NCI-H1092 treated with DMSO at 0.1 percent for 48 hours (cell line): Measurements from ENCODE around the gene SYNJ1.
"Not testable (repeated sequence)": the region's sequence is repeated elsewhere in the genome, so short reads cannot be mapped to it uniquely, and the experiment has no call there.

Source experiments
- DNase-seq: peaks from one replicate; lab custom pipeline; 2025; lab: John Stamatoyannopoulos, UW

The SYNJ1 gene

DNA sequence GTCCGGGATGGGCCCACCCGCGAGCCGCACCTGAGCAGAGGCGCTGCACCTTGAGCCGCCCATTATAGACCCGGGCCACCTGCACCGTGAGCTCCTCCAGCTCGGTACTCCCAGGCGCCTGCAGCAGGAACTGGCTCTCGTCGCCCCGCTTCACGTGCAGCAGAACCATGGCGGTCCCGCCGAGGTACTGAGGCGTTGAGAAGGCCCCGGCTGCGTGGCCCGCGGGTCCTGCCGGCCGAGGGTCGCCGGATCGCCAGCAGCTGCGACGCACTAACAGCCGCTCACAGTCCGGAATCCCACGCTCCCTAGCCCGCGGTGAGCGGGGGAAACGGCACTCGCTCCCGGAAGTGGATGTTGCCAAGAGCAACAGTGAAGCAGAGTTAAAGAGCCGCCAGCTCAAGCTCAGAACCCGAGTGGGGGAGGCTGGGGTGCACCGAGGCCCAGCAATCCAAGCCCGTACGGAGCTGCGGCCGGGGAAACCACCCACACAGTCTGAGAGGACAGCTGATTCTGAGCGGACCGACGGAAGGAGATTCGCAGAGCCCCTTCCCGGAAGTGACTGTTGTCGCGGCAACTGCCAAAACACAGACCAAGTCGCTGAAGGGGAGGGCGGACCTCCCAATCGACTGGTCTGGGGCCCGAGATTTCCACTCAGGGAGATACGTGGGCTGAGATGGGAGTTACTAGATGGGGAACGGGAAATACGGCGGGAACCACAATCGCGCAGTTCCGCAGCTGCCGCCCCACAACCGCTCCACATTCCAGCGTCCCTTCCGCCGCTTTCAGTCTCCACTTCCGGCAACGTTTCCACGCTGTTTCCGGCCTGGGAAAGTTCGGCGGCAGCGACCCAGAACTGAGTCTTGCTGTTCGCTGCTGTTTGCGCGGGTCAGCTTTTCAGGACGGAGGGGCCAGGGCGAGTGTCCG lies 115.5 kb downstream of the SYNJ1 start, which contains the start of gene CFAP298:
TSS of gene CFAP298 (minus strand) at position 303 of the 924 bp plus-strand sequence. CDS start at position 169, 134 bp downstream.
- peak; percentile 87 for DNase-seq

DNA sequence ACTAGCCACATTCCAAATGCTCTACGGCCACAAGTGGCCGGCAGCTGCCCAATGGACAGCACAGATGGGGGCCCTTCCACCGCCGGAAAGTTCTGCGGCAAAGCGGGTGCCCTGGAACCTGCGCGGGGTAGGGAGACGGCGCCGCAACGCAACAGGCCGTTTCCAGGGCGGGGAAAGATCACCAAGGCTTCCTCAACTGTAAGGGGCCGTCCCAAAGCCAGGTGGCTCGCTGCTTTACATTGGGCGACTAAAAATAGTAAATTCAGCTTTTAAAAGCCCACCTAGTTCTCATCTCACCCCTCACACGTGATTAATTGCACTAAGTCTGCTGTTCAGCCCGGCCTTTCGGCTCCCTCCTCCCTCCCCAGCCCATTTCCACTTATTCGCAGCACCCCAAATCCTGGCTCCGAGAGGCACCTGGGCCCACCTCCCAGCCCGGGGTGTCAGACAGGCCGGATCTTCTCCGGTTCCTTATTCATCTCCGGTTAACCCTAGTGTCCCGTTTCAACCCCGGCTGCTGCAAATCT lies 116.3 kb downstream of the SYNJ1 start:
- no peak for DNase-seq

DNA sequence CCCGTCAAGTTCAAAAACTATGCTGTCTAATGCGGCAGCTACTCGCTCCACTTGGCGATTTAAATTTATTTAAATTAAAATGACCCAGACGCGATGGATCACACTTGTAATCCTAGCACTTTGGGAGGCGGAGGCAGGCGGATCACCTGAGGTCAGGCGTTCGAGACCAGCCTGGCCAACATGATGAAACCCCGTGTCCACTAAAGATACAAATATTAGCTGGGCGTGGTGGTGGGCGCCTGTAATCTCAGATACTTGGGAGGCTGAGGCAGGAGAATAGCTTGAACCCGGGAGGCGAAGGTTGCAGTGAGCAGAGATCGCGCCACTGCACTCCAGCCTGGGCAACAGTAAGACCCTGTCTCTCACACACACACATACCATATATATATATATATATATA lies 116.9 kb downstream of the SYNJ1 start:
- not testable (repeated sequence) for DNase-seq

DNA sequence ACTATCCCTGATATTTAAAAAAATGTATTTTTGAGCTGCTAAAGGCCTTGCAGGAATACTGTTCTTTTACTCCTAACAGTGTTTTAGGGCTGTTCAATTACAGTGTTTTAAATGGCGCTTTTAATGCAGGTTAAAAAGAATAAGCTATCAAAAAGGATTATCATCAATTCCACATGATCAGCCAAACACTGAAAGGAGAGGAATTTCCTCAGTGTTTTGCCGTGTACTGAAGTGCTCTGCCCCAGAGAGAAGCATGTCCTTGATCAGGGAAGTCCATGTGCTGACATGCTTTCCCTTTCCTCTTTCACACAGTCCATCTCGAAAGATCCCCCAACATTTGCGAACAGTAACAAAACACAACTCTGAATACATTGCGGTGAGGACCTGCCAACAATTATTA lies 119.0 kb downstream of the SYNJ1 start:
- DNase-seq, result no peak

DNA sequence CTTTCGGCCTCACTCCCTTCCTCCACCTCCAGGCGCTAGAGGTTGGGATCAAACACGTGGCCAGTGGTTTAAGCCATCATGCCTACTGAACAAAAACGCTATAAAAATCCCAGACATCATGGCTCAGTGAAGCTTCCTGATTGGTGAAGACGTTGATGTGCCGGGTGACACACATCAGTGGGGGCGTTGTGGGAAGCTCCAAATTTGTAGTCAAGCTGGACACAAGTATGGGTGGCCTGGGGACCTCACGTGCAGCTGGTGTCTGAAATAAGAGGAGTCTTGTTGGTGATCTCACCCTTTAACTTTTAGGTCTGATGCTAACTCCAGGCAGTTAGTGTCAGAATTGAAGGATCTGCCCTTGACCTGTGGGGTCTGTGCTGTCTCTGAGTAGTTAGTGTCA lies 122.3 kb downstream of the SYNJ1 start:
- no peak for DNase-seq

DNA sequence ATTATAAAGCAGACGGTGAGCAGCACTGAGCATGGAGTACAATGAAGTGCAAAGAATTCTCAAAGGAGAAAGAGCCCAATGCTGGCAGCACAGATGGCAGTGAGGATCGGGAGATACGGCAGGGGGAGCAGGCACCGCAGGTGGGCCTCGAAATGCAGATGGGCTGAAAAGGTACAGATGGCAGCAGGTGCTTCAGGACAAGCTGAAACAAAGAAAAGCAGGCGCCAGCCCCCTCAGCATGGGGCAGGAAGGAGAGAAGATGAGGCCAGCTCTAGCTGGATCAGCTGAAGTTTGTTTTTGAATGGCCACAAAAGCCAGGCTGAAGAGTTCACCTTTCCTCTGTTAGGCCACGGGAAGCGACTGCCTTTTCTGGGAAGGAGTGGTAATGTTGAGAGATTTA lies 123.3 kb downstream of the SYNJ1 start:
- peak; percentile 18 for DNase-seq

DNA sequence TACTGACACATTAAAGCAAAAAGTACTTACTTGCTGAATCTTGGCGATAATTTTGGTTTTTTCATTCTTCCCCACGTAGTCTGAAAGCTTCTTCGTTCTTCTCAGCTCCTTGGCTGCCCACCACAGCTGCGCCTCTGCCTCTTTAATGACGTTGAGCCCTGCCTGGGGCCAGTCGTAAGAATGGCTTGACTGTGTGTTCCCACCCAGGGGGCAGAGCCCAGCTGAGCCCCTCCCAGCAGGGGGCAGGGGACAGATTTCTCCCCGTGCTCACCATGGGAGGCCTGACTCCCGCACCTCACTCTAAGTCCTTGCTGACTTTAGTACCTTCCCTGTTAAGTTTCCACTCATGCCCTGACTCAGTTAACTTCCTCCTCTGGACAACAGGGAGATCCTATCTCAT lies 124.7 kb downstream of the SYNJ1 start:
- DNase-seq, result no peak

DNA sequence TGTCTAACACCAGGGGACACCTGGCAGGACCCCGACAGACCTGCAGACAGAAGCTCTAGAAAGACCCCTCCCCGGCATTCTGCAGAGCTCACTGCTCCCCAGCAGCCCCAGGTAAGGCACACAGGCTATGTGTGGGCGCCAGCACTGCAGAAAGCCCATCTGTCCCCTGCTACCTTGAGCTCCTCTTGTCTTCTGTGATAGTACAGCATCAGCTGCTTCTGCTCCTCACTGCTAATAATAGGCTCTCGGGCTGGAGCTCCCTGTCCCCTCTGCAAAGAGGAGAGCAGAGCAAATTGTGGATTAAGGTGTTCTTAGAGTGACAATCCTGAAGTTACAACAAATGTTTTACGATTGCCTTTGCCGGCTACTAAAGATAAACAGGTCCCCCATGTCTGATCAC lies 125.7 kb downstream of the SYNJ1 start:
- DNase-seq, result no peak

DNA sequence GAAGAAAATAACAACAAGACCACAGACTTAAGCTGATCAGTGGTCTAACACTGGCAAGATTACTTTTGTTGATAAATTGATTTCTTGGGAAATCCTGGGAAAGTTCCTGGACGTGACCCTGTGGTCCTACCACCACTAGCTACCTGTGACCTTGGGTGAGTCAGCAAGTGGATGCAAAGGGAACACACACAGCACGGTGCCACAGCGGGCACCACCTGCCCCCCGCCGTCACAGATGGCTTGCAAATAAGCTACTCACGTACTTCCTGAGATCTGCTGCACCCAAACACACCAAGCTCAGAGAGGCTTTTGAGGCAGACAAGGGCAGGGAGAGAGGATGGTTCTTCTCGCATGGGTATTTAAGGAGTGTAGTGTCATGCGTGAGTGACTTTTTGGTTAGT lies 128.3 kb downstream of the SYNJ1 start:
- no peak for DNase-seq

DNA sequence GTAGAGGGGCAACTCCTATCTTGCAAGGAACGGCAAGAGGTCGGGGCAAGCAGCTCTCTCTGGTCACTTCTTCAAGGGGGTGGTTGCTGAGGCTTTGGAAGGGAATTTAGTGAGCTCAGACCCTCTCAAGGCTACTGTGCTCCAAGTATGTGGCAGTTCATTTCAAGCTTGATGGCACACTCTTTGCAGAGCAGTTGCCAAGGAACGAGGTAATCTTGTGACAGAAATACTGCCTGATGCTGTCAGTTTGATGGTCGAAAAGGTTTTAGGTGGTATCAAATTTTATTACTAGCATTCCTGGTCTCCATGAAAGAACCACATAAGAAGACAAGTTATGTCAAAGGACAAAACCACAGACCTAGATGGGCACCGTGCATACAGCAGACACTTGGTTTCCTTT lies 128.7 kb downstream of the SYNJ1 start:
- no peak for DNase-seq

DNA sequence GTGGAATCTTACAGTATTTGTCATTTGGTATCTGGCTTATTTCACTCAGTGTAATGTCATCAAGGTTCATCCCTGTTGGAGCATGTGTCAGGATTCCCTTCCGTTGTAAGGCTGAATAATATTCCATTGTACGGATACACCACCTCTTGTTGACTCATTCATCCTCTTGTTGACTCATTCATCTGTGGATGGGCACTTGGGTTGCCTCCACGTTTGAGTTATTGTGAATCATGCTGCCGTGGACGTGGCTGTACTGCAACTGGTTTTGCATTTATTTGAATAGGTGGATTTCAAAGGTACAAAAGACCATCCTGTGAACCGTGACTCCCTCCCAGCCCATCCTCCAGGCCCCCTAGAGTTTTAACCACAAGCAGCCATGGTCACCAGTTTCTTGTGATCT lies 130.6 kb downstream of the SYNJ1 start:
- no peak for DNase-seq

DNA sequence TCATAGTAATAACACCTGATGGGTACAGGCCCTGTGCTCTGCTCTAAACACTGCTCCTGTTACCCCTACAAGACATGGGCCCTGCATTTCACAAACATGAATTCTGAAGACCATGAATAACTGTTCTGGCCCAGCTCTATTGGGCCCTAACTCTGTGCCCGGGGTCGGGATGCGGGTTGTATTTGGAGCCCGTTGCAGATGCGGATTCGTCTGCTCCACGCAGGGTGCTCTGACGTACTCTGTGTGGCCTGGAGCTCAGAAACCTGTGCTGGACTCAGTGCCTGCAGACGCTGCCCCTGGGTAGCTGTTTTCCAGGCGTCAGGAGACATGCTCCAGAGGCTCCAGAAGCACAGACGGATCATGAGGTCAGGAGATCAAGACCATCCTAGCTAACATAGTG lies 132.4 kb downstream of the SYNJ1 start:
- DNase-seq, result no peak

DNA sequence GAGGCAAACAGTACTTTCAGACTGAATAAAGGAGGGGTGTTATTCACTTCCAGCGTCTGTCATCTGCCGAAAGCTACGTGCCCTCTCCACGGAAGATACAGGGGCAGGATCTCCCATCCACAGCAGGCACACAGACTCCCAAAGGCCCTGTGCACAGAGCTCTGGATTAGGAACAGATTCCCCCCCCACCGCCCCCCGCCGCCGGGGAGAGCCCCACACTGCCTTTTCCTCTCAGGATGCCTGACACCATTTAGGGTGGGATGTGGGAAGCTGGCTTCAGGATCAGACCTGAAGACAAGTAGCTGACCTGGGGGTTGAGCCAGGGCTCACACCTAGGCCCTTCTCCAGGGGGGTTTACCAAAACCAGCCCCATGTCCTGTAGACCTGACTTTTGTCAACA lies 134.1 kb downstream of the SYNJ1 start:
- DNase-seq, result no peak

DNA sequence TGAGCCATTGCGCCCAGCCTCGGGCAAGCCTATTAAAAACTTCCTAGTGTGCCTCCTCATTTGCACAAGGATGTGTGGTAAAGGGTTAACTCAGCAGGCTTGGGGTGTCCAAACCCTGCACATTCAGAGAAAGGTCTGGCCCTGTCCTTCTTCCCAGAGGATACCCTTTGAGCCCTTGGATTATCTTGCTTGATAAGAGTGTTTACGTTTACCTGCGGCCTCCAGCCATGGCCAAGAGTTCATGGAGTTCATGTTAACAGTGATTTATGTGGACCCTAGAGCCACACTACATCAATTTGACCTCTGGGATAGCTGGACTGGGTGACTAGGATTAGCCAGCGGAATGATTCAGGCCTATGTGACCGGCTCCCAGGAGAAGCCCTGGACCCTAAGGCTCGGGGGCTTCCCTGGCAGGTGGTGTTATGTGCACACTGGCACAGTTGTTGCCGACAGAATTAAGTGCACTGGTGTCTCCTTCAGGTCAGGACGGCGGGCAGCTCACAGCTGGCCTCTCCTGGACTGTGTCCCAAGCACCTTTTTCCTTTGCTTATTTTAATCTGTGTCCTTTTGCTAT lies 134.8 kb downstream of the SYNJ1 start:
- DNase-seq, result no peak

DNA sequence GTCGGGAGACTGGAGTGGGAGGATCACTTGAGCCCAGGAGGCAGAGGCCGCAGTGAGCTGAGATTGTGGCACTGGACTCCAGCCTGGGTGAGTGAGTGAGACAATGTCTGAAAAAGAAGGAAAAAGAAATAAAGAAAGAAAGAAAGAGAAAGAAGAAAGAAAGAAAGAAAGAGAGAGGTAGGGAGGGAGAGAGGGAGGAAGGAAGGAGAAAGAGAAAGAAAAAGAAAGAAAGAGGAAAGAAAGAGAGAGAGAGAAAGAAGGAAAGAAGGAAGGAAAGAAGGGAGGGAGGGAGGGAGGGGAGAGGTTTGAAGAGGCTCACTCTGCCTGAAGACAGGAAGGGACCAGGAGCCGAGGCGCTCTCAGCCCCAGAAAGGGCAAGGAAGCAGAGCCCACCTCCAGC lies 137.7 kb downstream of the SYNJ1 start:
- DNase-seq, result no peak

DNA sequence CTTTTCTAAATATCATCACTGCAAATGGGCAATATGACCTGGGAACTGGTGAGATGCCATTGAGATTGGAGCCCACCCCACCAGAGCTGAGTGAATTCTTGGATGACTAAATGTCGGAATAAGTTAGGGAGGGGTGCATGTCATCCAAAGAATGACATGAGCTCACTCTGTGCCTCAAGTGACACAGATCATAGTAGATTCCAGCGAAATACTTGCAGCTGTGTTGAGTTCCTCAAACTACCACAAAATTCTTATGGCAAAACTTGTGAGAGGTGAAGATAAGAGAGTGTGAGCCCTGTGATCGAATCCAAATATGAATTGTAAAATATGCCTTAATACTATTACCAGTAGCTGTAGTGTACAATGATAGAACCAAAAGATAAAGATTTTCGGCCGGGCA lies 140.2 kb downstream of the SYNJ1 start:
- DNase-seq, result no peak

DNA sequence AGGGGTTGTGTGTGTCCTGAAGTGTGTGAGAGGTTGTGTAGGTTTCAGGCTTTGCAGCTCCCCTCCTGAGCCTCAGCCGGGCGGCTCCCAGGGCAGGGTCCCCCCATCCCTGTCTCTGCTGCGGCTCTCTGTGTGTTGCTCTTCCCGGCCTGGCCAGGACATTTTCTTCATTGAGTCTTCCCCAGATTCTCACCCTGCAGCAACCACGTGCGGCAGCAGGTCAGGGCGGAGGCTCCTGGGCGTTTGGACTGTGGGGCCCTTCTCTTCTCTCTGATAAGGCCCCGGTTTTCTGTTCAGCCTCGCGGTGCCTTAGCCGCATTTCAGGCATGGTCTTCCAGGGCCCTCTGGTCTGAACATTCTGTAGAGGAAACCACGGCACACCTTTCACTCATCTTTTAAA lies 140.7 kb downstream of the SYNJ1 start:
- DNase-seq, result no peak

DNA sequence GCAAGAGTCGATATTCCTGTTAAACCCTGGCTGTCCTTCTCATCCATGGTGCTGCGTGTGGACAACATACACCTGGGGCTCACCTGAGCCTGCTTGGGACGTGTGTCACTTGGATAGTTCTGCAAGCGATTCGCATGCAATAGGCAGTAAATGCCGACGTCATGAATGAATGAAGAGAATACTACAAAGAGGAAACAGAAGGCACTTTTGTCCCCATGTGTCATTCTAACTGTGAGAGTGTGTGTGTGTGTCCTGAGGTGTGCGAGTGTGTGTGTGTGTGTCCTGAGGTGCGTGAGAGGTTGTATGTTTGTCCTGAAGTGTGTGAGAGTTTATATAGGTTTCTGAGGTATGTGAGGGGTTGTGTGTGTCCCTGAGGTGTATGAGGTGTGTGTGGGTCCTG lies 141.8 kb downstream of the SYNJ1 start:
- no peak for DNase-seq

DNA sequence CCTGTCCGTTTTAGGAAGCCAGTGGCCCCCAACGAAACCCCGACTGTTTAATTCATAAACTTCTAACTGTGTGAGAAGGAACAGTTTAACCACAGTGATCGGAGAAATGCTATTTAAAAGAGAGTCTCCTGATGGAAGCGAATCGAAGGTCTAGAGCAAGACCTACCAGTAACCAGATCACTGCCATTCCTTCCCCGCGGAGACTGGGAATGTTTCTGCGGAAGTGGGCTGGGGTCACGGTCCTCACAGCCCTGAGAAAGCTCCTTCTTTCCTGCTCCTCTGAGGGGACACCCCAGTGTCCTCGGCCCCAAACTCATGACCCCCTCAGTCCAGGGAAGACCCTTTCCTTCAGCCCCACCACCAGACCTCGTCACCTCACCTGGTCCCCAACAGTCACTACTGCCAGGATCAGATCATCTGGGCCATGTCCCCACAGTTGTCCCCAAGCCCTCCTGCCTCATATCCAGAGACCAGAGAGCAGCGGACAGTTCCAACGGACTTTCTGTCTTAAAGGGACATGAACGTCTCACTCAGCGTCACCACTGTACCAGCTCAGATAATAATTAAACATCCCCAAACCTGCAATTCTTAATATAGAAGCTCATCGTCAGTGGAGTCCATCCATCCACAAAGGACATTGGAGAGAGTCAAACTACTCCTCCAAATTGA lies 142.6 kb downstream of the SYNJ1 start, which contains the start of gene TCP10L:
TSS of gene TCP10L (minus strand) at position 482 of the 669 bp plus-strand sequence. CDS start 1,219 bp downstream, outside the sequence.
- no peak for DNase-seq

DNA sequence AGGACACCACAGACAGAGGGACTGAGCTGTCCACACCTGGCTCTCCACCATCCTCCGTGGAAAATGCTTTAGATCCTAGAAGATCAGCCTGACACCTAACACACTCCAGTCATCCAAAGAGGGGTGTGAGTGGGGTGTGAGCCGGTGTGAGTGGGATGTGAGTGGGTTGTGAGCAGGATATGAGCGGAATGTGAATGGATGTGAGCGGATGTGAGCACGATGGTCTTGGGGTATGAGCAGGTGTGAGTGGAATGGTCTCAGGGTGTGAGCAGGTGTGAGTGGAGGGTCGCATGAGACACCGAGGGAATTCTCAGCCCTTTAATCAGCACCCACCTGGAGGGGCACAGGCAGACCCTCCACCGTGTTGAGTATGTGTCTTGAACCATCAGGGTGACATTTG lies 143.3 kb downstream of the SYNJ1 start:
- DNase-seq, result no peak

DNA sequence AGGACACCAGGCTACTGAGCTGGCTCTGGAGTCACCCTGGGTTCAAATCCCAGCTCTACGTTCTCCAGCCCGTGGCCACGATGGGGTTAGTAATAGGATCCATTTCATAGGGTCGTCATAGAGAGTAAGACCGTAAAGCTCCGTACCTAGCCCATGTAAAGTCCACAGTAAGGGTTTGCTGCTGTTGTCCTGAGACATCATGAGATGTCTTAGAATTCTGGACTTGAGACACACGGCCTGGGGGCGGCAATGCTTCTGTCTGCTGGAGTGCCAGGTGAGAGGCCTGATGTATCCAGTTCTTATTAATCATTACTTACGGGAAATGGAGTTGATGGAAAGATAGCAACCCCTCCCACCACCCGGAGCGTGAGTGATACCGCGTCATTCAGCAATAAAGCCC lies 146.1 kb downstream of the SYNJ1 start:
- no peak for DNase-seq

DNA sequence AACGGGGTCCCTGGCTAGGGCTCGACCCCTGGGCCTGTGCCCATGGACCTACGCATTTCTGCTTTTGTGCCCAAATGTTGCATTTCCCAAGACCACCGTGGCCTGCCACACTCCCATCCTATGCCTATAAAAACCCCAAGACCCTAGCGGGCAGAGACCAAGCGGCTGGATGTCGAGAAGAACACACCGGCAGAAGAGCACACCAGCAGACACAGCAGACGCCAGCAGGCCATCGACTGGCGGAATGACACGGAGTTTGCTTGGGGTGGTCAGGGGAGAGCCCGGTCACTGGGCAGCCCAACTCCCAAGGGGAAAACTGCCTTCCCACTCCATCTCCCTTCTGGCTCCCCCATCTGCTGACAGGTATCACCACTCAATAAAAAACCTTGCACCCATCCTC lies 146.9 kb downstream of the SYNJ1 start:
- no peak for DNase-seq
